Right lobe of liver (tissue), 6 donors: ENCODE measurements around the gene DHRS1. TPM values are rescaled to one million over a fixed set of nuclear protein-coding genes. Genes with fewer than 3 reads are reported as not detected.

Source experiments
- ATAC-seq, 4 donors: fragments of 200-7000 bp; cut with Tn5 transposase; one replicate each; pipeline ENCODE4 v1.9.1; 2020; ENCODE audit warnings: mild to moderate bottlenecking in 4 of 4, moderate library complexity in 4 of 4
- DNase-seq, 3 donors: peaks; one replicate each; pipeline ENCODE4 v3.0.0-alpha.2; 2020
- H3K27ac ChIP-seq, 3 donors: fragments of 200-600 bp; one replicate each; pipeline ENCODE4 v1.8.0; 2022
- H3K27me3 ChIP-seq, 2 donors: fragments of 200-600 bp; one replicate each; pipeline ENCODE4 v1.8.0; 2022
- H3K36me3 ChIP-seq, 4 donors: fragments of 200-600 bp; sonication (generic) in 1 of 4; one replicate each; pipeline versions ENCODE4 v1.5.1 to v1.8.0; 2017 to 2022; ENCODE audit warnings: control low read depth in 1 of 4
- H3K4me1 ChIP-seq, 4 donors: fragments of 200-600 bp; sonication (generic) in 1 of 4; one replicate each; pipeline versions ENCODE4 v1.5.1 to v1.8.0; 2017 to 2022; ENCODE audit warnings: control low read depth in 1 of 4
- H3K4me3 ChIP-seq, 3 donors: fragments of 200-600 bp; one replicate each; pipeline ENCODE4 v1.8.0; 2022
- H3K9me3 ChIP-seq, 4 donors: fragments of 200-600 bp; sonication (generic) in 1 of 4; one replicate each; pipeline versions ENCODE4 v1.5.1 to v1.8.0; 2017 to 2022; ENCODE audit warnings: control low read depth in 1 of 4
- POLR2A ChIP-seq: fragments of 450-650 bp; IDR thresholded peaks from one replicate; pipeline ENCODE4 v1.6.1; 2017; ENCODE audit warnings: antibody characterized with exemption, mild to moderate bottlenecking
- WGBS: methylation state at CpG from one replicate; pipeline ENCODE4 v1.1.6; 2018; ENCODE audit warnings: low coverage, low lambda C conversion rate; ENCODE audit not compliant: insufficient coverage; ENCODE audit errors: missing lambda C conversion rate; 5-methylcytosine and 5-hydroxymethylcytosine counted together
- intact Hi-C, 2 donors: fragments of 100-400 bp; cut with DNase I; formaldehyde crosslinking; loops; one replicate each; pipeline versions ENCODE4 v1.11.2 to v1.14.1; 2022
- total RNA-seq, 6 experiments: library from RNA; depleted of rRNA in 2 of 6; stranded (reverse); fragments of >200 nt in 2 of 6; fragmentation: NEBNext Ultra II Directional in 3 of 6; extraction: Animal tissue kit (Norgen Biotek cat#: 25700) in 3 of 6; gene quantifications; one replicate each; pipeline versions ENCODE4 v1.1.0 to v1.2.4, GENCODE V29; 2016 to 2023
- TF ChIP-seq, protein P1 (sequence below), 4 donors: fragments of 200-600 bp in 3 of 4; fragments of 450-650 bp in 1 of 4; IDR thresholded peaks; one replicate each; pipeline versions ENCODE4 v1.5.1 to v1.8.0; 2016 to 2022; ENCODE audit warnings: antibody characterized with exemption in 4 of 4, mild to moderate bottlenecking in 2 of 4
- donor health status: DM: no; HTN: yes; CAD: no.
- donor health status: DM: no; HTN: no; CAD: no.
- donor health status: DM: no; HTN: no; CAD: no.
- donor health status: DM: no; HTN: yes; CAD: no.
- donor health status: DM: no; HTN: yes; CAD: no.

The DHRS1 gene
- total RNA-seq, 6 experiments from 2014 or later, result 49.1 to 89.3 (median 60.1) TPM

DNA sequence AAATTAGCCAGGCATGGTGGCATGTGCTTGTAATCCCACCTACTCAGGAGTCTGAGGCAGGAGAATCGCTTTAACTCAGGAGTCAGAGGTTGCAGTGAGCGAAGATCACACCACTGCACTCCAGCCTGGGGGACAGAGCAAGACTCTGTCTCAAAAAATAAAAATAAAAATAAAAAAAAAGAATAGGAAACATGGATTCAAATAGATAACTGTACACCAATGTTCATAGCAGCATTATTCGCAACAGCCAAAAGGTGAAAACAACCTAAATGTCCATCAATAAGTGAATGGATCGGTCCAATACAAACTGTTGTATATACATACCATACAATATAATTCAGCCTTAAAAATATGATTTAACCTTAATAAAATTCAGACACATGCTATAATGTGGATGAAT lies 43.3 kb upstream of the DHRS1 start:
- H3K36me3 ChIP-seq, result no peaks in the 10 kb centered on the region
- no peak for ATAC-seq
- H3K27me3 ChIP-seq, result no peaks in the 10 kb centered on the region
- no peaks in the 10 kb centered on the region for H3K9me3 ChIP-seq
- WGBS, result 74% methylated on average over 4 of the region's 4 CpGs
- H3K27ac ChIP-seq, result no peak overlapping the region
- intact Hi-C loops, result no loop called here
- H3K4me1 ChIP-seq, result peaks cover 0 to 10% (median 0%) of the 10 kb centered on the region in 4 donors
- DNase-seq, result no peak
- H3K4me3 ChIP-seq, result no peak overlapping the region
- TF ChIP-seq, protein P1, sequence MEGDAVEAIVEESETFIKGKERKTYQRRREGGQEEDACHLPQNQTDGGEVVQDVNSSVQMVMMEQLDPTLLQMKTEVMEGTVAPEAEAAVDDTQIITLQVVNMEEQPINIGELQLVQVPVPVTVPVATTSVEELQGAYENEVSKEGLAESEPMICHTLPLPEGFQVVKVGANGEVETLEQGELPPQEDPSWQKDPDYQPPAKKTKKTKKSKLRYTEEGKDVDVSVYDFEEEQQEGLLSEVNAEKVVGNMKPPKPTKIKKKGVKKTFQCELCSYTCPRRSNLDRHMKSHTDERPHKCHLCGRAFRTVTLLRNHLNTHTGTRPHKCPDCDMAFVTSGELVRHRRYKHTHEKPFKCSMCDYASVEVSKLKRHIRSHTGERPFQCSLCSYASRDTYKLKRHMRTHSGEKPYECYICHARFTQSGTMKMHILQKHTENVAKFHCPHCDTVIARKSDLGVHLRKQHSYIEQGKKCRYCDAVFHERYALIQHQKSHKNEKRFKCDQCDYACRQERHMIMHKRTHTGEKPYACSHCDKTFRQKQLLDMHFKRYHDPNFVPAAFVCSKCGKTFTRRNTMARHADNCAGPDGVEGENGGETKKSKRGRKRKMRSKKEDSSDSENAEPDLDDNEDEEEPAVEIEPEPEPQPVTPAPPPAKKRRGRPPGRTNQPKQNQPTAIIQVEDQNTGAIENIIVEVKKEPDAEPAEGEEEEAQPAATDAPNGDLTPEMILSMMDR (IDR thresholded peaks at IDR 0.05), result no peak
- TF ChIP-seq POLR2A, result no peak

DNA sequence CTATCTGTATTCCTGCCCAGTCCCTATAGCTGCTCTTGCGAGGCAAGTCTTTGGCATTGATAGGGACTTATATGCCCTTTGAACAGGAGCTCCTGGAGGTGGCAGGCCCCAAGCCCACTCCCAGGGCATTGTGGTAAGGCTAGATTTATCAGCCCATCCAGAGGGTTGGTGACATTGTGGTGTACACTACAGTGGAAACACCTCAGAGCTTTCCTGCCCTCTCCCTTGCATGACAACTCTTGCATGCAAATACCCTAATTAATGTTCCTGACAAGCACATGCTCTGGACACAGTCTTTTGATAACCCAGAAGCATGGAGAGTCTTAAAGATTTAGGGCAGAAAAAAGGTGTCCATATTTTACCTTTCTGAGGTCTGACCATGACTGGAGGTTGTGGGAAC lies 41.0 kb upstream of the DHRS1 start:
- intact Hi-C loops, result no loop called here
- no CpG with 5 or more reads among the region's 1 CpG for WGBS
- ATAC-seq, result no peak

DNA sequence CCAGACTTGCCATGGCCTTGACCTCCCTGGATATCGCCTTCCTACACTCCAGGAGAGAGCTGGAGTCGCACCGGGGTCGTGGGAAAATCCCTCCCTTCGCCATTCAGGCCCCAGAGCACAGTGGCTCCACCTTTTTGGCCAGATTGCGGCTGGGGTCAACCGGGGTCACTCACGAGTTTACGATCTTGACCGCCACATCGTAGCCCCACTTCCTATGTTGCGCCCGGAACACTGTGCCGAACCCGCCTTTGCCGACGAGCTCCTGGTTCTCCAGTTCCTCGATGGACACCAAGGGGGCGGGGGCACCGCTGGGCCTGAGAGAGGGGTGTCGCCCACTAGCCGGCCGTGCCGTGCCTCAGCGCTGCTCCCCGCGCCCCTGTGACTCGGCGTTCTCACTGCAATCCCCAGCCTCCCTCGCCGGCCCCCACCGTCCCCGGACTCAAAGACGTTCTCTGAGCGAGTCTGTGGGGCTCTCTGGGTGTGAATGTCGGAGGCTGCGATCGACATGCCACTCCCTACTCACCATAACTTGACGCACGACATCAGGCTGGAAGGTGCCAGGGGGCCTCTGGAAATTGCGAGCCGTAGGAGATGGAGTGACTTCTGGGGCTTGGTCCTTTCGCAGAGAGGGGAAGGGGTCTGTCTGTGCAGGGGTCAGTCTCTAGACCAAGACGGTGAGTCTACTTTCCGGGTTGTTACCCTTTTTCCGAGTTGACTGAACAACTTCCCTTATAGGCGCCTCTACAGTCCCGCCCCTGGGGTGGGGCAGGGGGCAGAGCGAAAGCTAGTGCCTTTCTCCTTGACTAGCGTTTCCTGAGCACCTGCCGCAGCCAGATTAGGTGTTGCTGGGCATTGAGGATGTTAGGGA lies 39.9 kb upstream of the DHRS1 start, which contains the start of gene RIPK3:
Gene RIPK3, minus strand, starts transcription at position 708 of the 868 bp plus-strand sequence. Its CDS starts 165 bp downstream, at position 543.
- intact Hi-C loops, result no loop called here
- 29% methylated on average over 30 of the region's 51 CpGs for WGBS
- ATAC-seq, result peak; percentile 22 to 48 (median 44)
- peak within 1 kb of the TSS; percentile 18 to 41 (median 18) for H3K4me3 ChIP-seq
- peak within 1 kb of the TSS in 1 of 3 donors; percentile 13 for H3K27ac ChIP-seq
- H3K9me3 ChIP-seq, result no peaks in the 10 kb centered on the region
- no peak for TF ChIP-seq POLR2A
- TF ChIP-seq, protein P1 (IDR thresholded peaks at IDR 0.05), result no peak
- H3K36me3 ChIP-seq, result no peaks in the 10 kb centered on the region
- DNase-seq, result peak in 2 of 3 donors; percentile 49 to 67
- H3K27me3 ChIP-seq, result no peaks in the 10 kb centered on the region
- peaks cover 0 to 12% (median 0%) of the 10 kb centered on the region in 4 donors for H3K4me1 ChIP-seq

More for the DNA sequence above, 41.0 kb upstream of the DHRS1 start:
- DNase-seq, result no peak
- TF ChIP-seq, protein P1 (IDR thresholded peaks at IDR 0.05), result no peak
- TF ChIP-seq POLR2A, result no peak
- Histone ChIP-seq H3K9me3 (no peaks in the 10 kb centered on the region), H3K4me3 (no peak overlapping the region), H3K27ac (no peak overlapping the region), H3K36me3 (no peaks in the 10 kb centered on the region), H3K4me1 (peaks cover 0 to 10% (median 0%) of the 10 kb centered on the region in 4 donors), H3K27me3 (no peaks in the 10 kb centered on the region)

DNA sequence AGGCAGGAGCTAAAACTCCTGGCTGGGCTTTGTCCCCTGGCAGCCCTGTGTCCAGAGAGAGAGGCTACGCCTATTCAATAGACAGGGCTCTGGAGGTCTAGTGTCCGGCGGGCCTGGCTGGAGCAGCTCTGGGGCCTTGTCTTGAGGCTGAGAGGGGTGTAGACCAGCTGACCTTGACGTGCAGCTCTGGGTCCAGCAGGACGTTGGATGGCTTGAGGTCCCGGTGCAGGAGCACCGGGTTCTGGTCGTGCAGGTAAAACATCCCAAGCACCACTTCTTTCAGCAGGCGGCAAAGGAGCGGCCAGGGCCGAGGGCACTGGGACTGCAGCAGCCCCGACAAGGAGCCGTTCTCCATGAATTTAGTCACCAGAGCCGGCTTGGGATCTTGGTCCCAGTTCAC lies 39.3 kb upstream of the DHRS1 start:
- H3K4me3 ChIP-seq, result peak overlapping the region in 2 of 3 donors; percentile 18 to 41
- no peak overlapping the region for H3K27ac ChIP-seq
- H3K36me3 ChIP-seq, result no peaks in the 10 kb centered on the region
- peaks cover 0 to 19% (median under 1%) of the 10 kb centered on the region in 4 donors for H3K4me1 ChIP-seq
- TF ChIP-seq POLR2A, result no peak
- TF ChIP-seq, protein P1 (IDR thresholded peaks at IDR 0.05), result no peak
- H3K27me3 ChIP-seq, result no peaks in the 10 kb centered on the region
- no peaks in the 10 kb centered on the region for H3K9me3 ChIP-seq
- DNase-seq (no peak), ATAC-seq (no peak)
- intact Hi-C loops, result no loop called here
- WGBS, result no CpG with 5 or more reads among the region's 14 CpGs
